Chondrocyte (in vitro differentiated cells): ENCODE measurements around the gene KRTAP4-12. TPM values are rescaled to one million over a fixed set of nuclear protein-coding genes. Genes with fewer than 3 reads are reported as not detected.
"Not testable (repeated sequence)": the region's sequence is repeated elsewhere in the genome, so short reads cannot be mapped to it uniquely, and the experiment has no call there.

ENCODE experiments used
- DNase-seq: peaks from one replicate; pipeline ENCODE4 v3.0.0; 2021; ENCODE audit warnings: mixed read lengths, low spot score
- H3K27ac Mint-ChIP-seq: one replicate; pipeline ENCODE4 v1.8.0; 2021; ENCODE audit warnings: mild to moderate bottlenecking, moderate library complexity, mixed read lengths; ENCODE audit not compliant: unreplicated experiment
- H3K27me3 Mint-ChIP-seq: 2 replicates; pipeline ENCODE4 v1.8.0; 2021; ENCODE audit warnings: low read depth, mixed read lengths
- H3K36me3 Mint-ChIP-seq: 2 replicates; pipeline ENCODE4 v1.8.0; 2021; ENCODE audit warnings: low read depth, mixed read lengths
- H3K4me1 Mint-ChIP-seq: 2 replicates; pipeline ENCODE4 v1.8.0; 2021; ENCODE audit warnings: low read depth, mild to moderate bottlenecking, mixed read lengths
- H3K4me3 Mint-ChIP-seq: one replicate; pipeline ENCODE4 v1.8.0; 2021; ENCODE audit warnings: mild to moderate bottlenecking, moderate library complexity, mixed read lengths; ENCODE audit not compliant: unreplicated experiment
- H3K9me3 Mint-ChIP-seq: 2 replicates; pipeline ENCODE4 v1.8.0; 2021; ENCODE audit warnings: low read depth, mixed read lengths
- long read RNA-seq: library from polyadenylated mRNA; stranded (forward); transcript quantifications from one replicate; pipeline ENCODE4 v2.0.0, GENCODE V29; 2021
- total RNA-seq: library from RNA; stranded (reverse); gene quantifications from 3 replicates; pipeline ENCODE4 v1.2.1, GENCODE V29; 2021
- TF ChIP-seq, protein P1 (sequence below): fragments of 200-600 bp; sonication (generic); IDR thresholded peaks from 2 replicates; pipeline ENCODE4 v1.5.0; 2021; ENCODE audit warnings: antibody characterized with exemption, mild to moderate bottlenecking, moderate library complexity

The KRTAP4-12 gene
- total RNA-seq, result not detected in 3 replicates
- long read RNA-seq, result 0 reads

DNA sequence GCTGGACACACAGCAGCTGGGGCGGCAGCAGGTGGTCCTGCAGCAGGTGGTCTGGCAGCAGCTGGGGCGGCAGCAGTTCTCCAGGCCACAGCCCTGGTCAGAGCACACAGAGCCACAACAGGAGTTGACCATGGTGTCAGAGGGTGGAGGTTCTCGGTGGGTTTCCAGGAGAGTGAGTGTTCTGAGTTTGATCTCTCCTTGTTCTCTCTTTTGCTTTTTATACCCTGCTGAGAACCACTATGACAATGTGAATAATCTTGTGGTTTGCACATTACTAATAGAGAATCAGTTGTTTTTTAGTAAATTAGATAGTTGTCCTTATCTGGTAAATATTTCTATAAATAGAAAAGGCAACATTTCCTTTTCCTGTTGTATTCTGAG lies at the start of gene KRTAP4-12:
Gene KRTAP4-12 (minus strand): TSS at position 192 of the 381 bp plus-strand sequence. CDS start 60 bp downstream, at position 132.
- H3K4me3 Mint-ChIP-seq, result not testable (repeated sequence)

DNA sequence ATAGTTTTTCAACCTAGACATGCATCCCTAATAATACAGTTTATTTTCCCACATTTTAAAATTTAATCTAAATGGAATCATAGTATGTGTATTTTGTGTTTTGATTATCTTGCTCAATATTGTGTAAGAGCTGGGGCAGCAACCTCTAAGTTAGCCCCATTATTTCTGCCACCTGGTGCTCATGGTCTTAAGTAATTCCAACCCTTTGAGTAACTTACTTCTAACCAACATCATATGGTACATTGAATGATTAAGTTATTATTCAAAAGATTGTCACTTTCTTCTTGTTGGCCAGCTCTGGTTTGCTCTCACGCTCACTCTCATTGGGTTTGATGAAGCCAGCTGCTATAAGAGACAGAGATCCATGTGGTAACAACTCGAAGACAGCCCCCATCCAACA lies 47.9 kb upstream of the KRTAP4-12 start:
- Mint-ChIP-seq H3K36me3 (no peaks in the 10 kb centered on the region), H3K4me3 (no peak overlapping the region), H3K27me3 (peaks cover 8% of the 10 kb centered on the region), H3K27ac (no peak overlapping the region), H3K9me3 (no peaks in the 10 kb centered on the region), H3K4me1 (no peaks in the 10 kb centered on the region)
- TF ChIP-seq, protein P1, sequence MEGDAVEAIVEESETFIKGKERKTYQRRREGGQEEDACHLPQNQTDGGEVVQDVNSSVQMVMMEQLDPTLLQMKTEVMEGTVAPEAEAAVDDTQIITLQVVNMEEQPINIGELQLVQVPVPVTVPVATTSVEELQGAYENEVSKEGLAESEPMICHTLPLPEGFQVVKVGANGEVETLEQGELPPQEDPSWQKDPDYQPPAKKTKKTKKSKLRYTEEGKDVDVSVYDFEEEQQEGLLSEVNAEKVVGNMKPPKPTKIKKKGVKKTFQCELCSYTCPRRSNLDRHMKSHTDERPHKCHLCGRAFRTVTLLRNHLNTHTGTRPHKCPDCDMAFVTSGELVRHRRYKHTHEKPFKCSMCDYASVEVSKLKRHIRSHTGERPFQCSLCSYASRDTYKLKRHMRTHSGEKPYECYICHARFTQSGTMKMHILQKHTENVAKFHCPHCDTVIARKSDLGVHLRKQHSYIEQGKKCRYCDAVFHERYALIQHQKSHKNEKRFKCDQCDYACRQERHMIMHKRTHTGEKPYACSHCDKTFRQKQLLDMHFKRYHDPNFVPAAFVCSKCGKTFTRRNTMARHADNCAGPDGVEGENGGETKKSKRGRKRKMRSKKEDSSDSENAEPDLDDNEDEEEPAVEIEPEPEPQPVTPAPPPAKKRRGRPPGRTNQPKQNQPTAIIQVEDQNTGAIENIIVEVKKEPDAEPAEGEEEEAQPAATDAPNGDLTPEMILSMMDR, result no peak
- no peak for DNase-seq

More for the DNA sequence above, at the start of gene KRTAP4-12:
- H3K27ac Mint-ChIP-seq, H3K27me3 Mint-ChIP-seq, H3K36me3 Mint-ChIP-seq, DNase-seq, H3K9me3 Mint-ChIP-seq: not testable (repeated sequence)
- H3K4me1 Mint-ChIP-seq, result peaks cover 27% of the 10 kb centered on the region

DNA sequence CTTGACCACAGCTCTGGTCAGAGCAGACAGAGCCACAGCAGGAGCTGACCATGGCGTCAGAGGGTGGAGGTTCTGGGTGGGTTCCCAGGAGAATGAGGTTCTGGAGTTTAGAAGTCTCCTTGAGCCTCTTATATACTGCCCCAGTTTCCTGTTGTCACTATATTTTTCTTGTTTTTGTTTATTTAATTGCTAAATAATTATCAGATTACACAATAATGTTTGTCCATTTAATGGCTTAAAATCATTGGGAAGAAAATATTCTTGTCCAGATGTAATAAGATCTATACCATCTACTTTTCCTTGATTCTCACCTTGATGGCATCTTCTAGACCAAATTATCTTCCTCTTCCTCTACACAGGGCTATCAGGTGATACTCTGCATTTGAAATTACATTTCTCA lies 44.1 kb upstream of the KRTAP4-12 start, which contains the start of gene KRTAP4-3:
Gene KRTAP4-3 (minus strand): TSS at position 101 of the 400 bp plus-strand sequence. CDS start 49 bp downstream, at position 52.
- Mint-ChIP-seq H3K4me3 (no peak within 1 kb of the TSS), H3K4me1 (no peaks in the 10 kb centered on the region), H3K27me3 (peaks cover 11% of the 10 kb centered on the region), H3K36me3 (no peaks in the 10 kb centered on the region), H3K27ac (no peak within 1 kb of the TSS), H3K9me3 (no peaks in the 10 kb centered on the region)
- DNase-seq, result no peak
- TF ChIP-seq, protein P1, result no peak

DNA sequence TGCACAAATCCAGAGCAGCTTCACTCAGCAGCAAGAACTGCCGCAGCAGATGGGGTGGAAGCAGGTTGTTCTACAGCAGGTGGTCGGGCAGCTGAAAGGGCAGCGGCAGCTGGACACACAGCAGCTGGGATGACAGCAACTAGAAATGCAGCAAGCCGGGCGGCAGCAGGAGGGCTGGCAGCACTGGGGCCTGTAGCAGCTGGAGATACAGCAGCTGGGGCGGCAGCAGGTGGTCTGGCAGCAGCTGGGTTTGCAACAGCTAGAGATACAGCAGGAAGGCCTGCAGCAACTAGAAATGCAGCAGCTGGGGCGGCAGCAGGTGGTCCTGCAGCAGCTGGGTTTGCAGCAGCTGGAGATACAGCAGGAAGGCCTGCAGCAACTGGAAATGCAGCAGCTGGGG lies 43.6 kb upstream of the KRTAP4-12 start:
- H3K9me3 Mint-ChIP-seq, result no peaks in the 10 kb centered on the region
- no peaks in the 10 kb centered on the region for H3K4me1 Mint-ChIP-seq
- no peaks in the 10 kb centered on the region for H3K36me3 Mint-ChIP-seq

DNA sequence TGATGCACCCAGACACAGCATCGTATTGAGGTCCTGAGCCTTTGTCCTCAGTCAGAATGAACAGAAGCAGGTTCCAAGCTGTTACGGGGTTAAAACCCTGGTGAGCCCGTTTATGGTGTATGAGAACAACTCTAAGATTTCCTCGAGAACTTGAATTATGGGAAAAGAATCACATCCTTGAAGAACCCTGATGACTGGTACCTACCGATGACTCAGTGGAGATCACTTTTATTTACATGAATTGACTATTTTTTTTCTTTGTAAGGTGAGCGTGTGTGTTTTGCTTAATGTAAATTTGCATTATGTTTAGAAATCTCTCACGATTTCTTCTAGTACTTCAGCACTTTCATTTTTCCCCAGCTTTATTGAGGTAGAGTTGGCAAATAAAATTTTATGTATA lies 39.8 kb upstream of the KRTAP4-12 start:
- peaks cover 11% of the 10 kb centered on the region for H3K27me3 Mint-ChIP-seq
- TF ChIP-seq, protein P1, result no peak
- H3K4me3 Mint-ChIP-seq, result no peak overlapping the region
- H3K27ac Mint-ChIP-seq, result no peak overlapping the region
- H3K36me3 Mint-ChIP-seq, result no peaks in the 10 kb centered on the region
- H3K9me3 Mint-ChIP-seq, result no peaks in the 10 kb centered on the region
- no peaks in the 10 kb centered on the region for H3K4me1 Mint-ChIP-seq
- DNase-seq, result no peak

More for the DNA sequence above, 43.6 kb upstream of the KRTAP4-12 start:
- DNase-seq, result no peak
- Mint-ChIP-seq H3K4me3 (no peak overlapping the region), H3K27me3 (peaks cover 13% of the 10 kb centered on the region), H3K27ac (no peak overlapping the region)
- TF ChIP-seq, protein P1, result no peak

DNA sequence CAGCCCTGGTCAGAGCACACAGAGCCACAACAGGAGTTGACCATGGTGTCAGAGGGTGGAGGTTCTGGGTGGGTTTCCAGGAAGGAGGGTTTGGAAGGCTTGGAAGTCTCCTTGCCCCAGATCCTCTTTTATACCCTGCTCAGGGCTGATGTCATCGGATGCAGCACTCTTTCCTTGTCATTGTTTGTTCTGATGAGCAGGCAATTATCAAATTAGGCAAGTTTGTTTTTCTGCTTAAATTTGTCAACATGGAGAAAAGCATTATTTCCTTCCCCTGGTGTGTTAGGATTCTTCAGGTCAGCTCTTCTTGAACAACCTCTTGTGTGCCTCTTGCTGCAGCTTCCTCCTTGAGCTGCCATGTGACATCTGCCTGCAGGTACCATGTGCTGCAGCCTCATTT lies 36.7 kb upstream of the KRTAP4-12 start, which contains the start of gene KRTAP4-4:
Gene KRTAP4-4 (minus strand): TSS at position 101 of the 400 bp plus-strand sequence. CDS start 57 bp downstream, at position 44.
- DNase-seq, result no peak
- Mint-ChIP-seq H3K4me1 (no peaks in the 10 kb centered on the region), H3K27me3 (peaks cover 9% of the 10 kb centered on the region), H3K36me3 (no peaks in the 10 kb centered on the region), H3K9me3 (no peaks in the 10 kb centered on the region), H3K27ac (no peak within 1 kb of the TSS), H3K4me3 (no peak within 1 kb of the TSS)
- TF ChIP-seq, protein P1, result no peak

DNA sequence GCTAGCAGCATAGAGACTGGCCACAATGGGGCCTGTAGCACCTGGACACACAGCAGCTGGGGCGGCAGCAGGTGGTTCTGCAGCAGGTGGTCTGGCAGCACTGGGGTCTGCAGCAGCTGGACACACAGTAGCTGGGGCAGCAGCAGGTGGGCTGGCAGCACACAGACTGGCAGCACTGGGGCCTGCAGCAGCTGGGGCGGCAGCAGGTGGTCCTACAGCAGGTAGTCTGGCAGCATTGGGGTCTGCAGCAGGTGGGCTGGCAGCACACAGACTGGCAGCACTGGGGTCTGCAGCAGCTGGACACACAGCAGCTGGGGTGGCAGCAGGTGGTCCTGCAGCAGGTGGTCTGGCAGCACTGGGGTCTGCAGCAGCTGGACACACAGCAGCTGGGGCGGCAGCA lies 36.2 kb upstream of the KRTAP4-12 start:
- H3K27me3 Mint-ChIP-seq, H3K4me3 Mint-ChIP-seq, H3K27ac Mint-ChIP-seq, H3K36me3 Mint-ChIP-seq, H3K9me3 Mint-ChIP-seq, H3K4me1 Mint-ChIP-seq: not testable (repeated sequence)
- DNase-seq, result peak; percentile 54
